Dermis blood vessel endothelial cell (primary cell): ENCODE data around the gene ERH. TPM values are rescaled to one million over a fixed set of nuclear protein-coding genes. Genes with fewer than 3 reads are reported as not detected.
"Not testable (repeated sequence)": the region's sequence is repeated elsewhere in the genome, so short reads cannot be mapped to it uniquely, and the experiment has no call there.

ENCODE experiments used
- DNase-seq: peaks from one replicate; pipeline ENCODE4 v3.0.0; 2010
- total RNA-seq: library from RNA; depleted of rRNA; stranded (reverse); fragments of >200 nt; gene quantifications from 2 replicates; pipeline ENCODE4 v1.2.3, GENCODE V29; 2014

ERH gene
- total RNA-seq, 1 donor from 2014 or later: 124 TPM

- DNase-seq: no peak
These were observed 2.2 kb downstream of the ERH start for GRCh38 chr14:69395929-69396328.

GRCh38 chr14:69392481-69392880 is 5.6 kb downstream of the ERH start:
- DNase-seq: no peak

GRCh38 chr14:69391400-69391799 is 6.7 kb downstream of the ERH start:
- DNase-seq: not testable (repeated sequence)

GRCh38 chr14:69387311-69387710 is 10.8 kb downstream of the ERH start:
- DNase-seq: no peak

- DNase-seq: no peak
These were observed 19.8 kb downstream of the ERH start for GRCh38 chr14:69378274-69378673.

GRCh38 chr14:69376439-69376838 is 21.7 kb downstream of the ERH start:
- DNase-seq: no peak

GRCh38 chr14:69375722-69376121 is 22.4 kb downstream of the ERH start:
- DNase-seq: no peak

GRCh38 chr14:69375182-69375581 is 22.9 kb downstream of the ERH start:
- no peak for DNase-seq

- DNase-seq: no peak
These were observed 23.9 kb downstream of the ERH start for GRCh38 chr14:69374235-69374634.

GRCh38 chr14:69373104-69373503 is 25.0 kb downstream of the ERH start:
- DNase-seq: no peak

- DNase-seq: no peak
These were observed 26.0 kb downstream of the ERH start for GRCh38 chr14:69372146-69372545.

- DNase-seq: no peak
These were observed 28.0 kb downstream of the ERH start for GRCh38 chr14:69370061-69370460.

- DNase-seq: no peak
These were observed 29.7 kb downstream of the ERH start for GRCh38 chr14:69368381-69368780.

- DNase-seq: no peak
These were observed 31.3 kb downstream of the ERH start for GRCh38 chr14:69366761-69367160.

- DNase-seq: no peak
These were observed 32.0 kb downstream of the ERH start for GRCh38 chr14:69366069-69366468.

GRCh38 chr14:69364378-69364777 is 33.7 kb downstream of the ERH start:
- no peak for DNase-seq

GRCh38 chr14:69363964-69364363 is 34.1 kb downstream of the ERH start:
- DNase-seq: no peak

- peak; percentile 26 for DNase-seq
These were observed 35.0 kb downstream of the ERH start for GRCh38 chr14:69363055-69363454.

- no peak for DNase-seq
These were observed 37.5 kb downstream of the ERH start for GRCh38 chr14:69360438-69361108.

- no peak for DNase-seq
These were observed 39.1 kb downstream of the ERH start for GRCh38 chr14:69358966-69359365.

- DNase-seq: no peak
These were observed 39.7 kb downstream of the ERH start for GRCh38 chr14:69358233-69358963.

- no peak for DNase-seq
These were observed 40.4 kb downstream of the ERH start for GRCh38 chr14:69357544-69358200.

- no peak for DNase-seq
These were observed 41.1 kb downstream of the ERH start for GRCh38 chr14:69356903-69357543.
